Heart left ventricle (tissue), 16 donors: Measurements from ENCODE around the gene AKAP13. TPM values are rescaled to one million over a fixed set of nuclear protein-coding genes. Genes with fewer than 3 reads are reported as not detected.

Experiments
- ATAC-seq, 4 donors: fragments of 200-7000 bp; cut with Tn5 transposase; one replicate each; pipeline ENCODE4 v1.9.1; 2020 to 2022; ENCODE audit warnings: moderate library complexity in 4 of 4, mild to moderate bottlenecking in 3 of 4, moderate number of reproducible peaks in 1 of 4
- DNase-seq, 5 donors: peaks; one replicate each; pipeline ENCODE4 v3.0.0-alpha.2; 2020
- H3K27ac ChIP-seq, 12 donors: fragments of 200-600 bp; sonication (generic) in 4 of 12; one replicate each; pipeline versions ENCODE4 v1.5.0 to v1.8.0; 2016 to 2022; ENCODE audit warnings: mild to moderate bottlenecking in 2 of 12
- H3K27me3 ChIP-seq, 9 donors: fragments of 200-600 bp; sonication (generic) in 2 of 9; one replicate each; pipeline versions ENCODE4 v1.5.1 to v1.8.0; 2016 to 2022; ENCODE audit warnings: mild to moderate bottlenecking in 3 of 9
- H3K36me3 ChIP-seq, 9 donors: fragments of 200-600 bp; sonication (generic) in 2 of 9; one replicate each; pipeline versions ENCODE4 v1.5.0 to v1.8.0; 2018 to 2022; ENCODE audit warnings: mild to moderate bottlenecking in 2 of 9
- H3K4me1 ChIP-seq, 12 donors: fragments of 200-600 bp; sonication (generic) in 4 of 12; one replicate each; pipeline versions ENCODE4 v1.5.0 to v1.8.0; 2016 to 2022; ENCODE audit warnings: mild to moderate bottlenecking in 3 of 12
- H3K4me3 ChIP-seq, 12 donors: fragments of 200-600 bp; sonication (generic) in 4 of 12; one replicate each; pipeline versions ENCODE4 v1.5.0 to v1.8.0; 2017 to 2022; ENCODE audit warnings: mild to moderate bottlenecking in 9 of 12, moderate library complexity in 4 of 12
- H3K9me3 ChIP-seq, 12 donors: fragments of 200-600 bp; sonication (generic) in 4 of 12; one replicate each; pipeline versions ENCODE4 v1.5.0 to v1.8.0; 2016 to 2022; ENCODE audit warnings: mild to moderate bottlenecking in 1 of 12
- CTCF ChIP-seq, 12 donors: fragments of 200-600 bp; sonication (generic) in 4 of 12; IDR thresholded peaks; one replicate each; pipeline versions ENCODE4 v1.5.0 to v1.8.0; 2018 to 2022; ENCODE audit warnings: antibody characterized with exemption in 12 of 12, mild to moderate bottlenecking in 5 of 12
- POLR2A ChIP-seq, 2 donors: fragments of 450-650 bp; IDR thresholded peaks; one replicate each; pipeline ENCODE4 v1.6.1; 2017; ENCODE audit warnings: antibody characterized with exemption in 2 of 2, mild to moderate bottlenecking in 2 of 2, moderate library complexity in 2 of 2
- WGBS, 4 donors: extraction: QIAGEN DNeasy Blood & Tissue Kit in 2 of 4; methylation state at CpG; one replicate each; pipeline versions ENCODE4 v1.1.5 to v1.1.7; 2013 to 2018; 5-methylcytosine and 5-hydroxymethylcytosine counted together
- intact Hi-C, 10 donors: fragments of 100-400 bp; cut with DNase I; formaldehyde crosslinking; loops; one replicate each; pipeline versions ENCODE4 v1.11.1 to v1.14.2; 2022
- polyA plus RNA-seq, 2 donors: library from polyadenylated mRNA; stranded (reverse); fragments of 200-250 nt; gene quantifications; one replicate each; pipeline ENCODE4 v1.2.3, GENCODE V29; 2013
- total RNA-seq, 9 donors: library from RNA; depleted of rRNA in 2 of 9; stranded (reverse); fragments of >200 nt in 2 of 9; fragmentation: NEBNext Ultra II Directional in 3 of 9; extraction: Animal tissue kit (Norgen Biotek cat#: 25700) in 3 of 9; gene quantifications; one replicate each; pipeline versions ENCODE4 v1.1.0 to v1.2.4, GENCODE V29; 2016 to 2023
- donor health status: ischemic (EF 13 %, LVEDD 7.1; RV severe dilation, severe dysfunction).
- donor health status: healthy with polysubstance abuse.
- donor health status: DM: no; HTN: yes; CAD: no.
- donor health status: DM: no; HTN: no; CAD: no.
- donor health status: ischemic (EF 25% LVEDD 6.9; RV normal size, moderate dysfunction).
- donor health status: ischemic (EF 25% LVEDD 5.7; RV mildly dilated, moderate dysfunction).
- donor health status: healthy.
- donor health status: DM: yes; HTN: yes; CAD: no.
- donor health status: ischemic (EF 35%, LVEDD 5.7; RV mildly dilated, moderate dysfunction).
- donor health status: nonischemic (EF 11% LVEDD 7.7; RV severe dilation, severe dysfunction).
- donor health status: DM: yes; HTN: yes; CAD: no.
- donor health status: PGD.
- donor health status: ischemic (EF 29% LVEDD 5.4; RV normal size, mild dysfunction).
- donor health status: nonischemic (EF 23%, LVEDD 6.1; RV moderate dilation, normal function).

Gene AKAP13
- total and polyA plus RNA-seq, 11 donors = 124 to 598 (median 340) TPM

GRCh38 chr15:85379403-85380131 lies 836 bp upstream of the AKAP13 start:
- no peaks in the 10 kb centered on the region for H3K27me3 ChIP-seq
- peaks cover 0 to 21% (median 0%) of the 10 kb centered on the region in 9 donors for H3K36me3 ChIP-seq
- TF ChIP-seq CTCF (IDR thresholded peaks at IDR 0.05) = no peak
- TF ChIP-seq POLR2A (IDR thresholded peaks at IDR 0.05) = no peak
- intact Hi-C loops = loop anchor here in 9 of 10 donors (2.0 to 10.0 kb wide), 10 partner anchors 42 to 125 kb away; no protein-coding TSS in a partner anchor
- no peak for ATAC-seq
- H3K4me3 ChIP-seq = peak overlapping the region; percentile 12 to 98 (median 90)
- no peaks in the 10 kb centered on the region for H3K9me3 ChIP-seq
- 11 to 15% (median 12%) methylated on average over 19 of the region's 19 CpGs for WGBS, 4 donors
- DNase-seq = no peak
- peaks cover 0 to 42% (median 19%) of the 10 kb centered on the region in 12 donors for H3K4me1 ChIP-seq
- H3K27ac ChIP-seq = peak overlapping the region in 11 of 12 donors; percentile 55 to 98 (median 94)

- peak in 4 of 5 donors; percentile 52 to 82 (median 66) for DNase-seq
- intact Hi-C loops = loop anchor here in 8 of 10 donors (2.0 to 10.0 kb wide), 9 partner anchors 41 to 124 kb away; no protein-coding TSS in a partner anchor
- peaks cover 0 to 42% (median 29%) of the 10 kb centered on the region in 12 donors for H3K4me1 ChIP-seq
Measured at GRCh38 chr15:85380812-85381642, 624 bp downstream of the AKAP13 start.

GRCh38 chr15:85381850-85382751 lies 1.7 kb downstream of the AKAP13 start:
- DNase-seq = no peak

More at GRCh38 chr15:85380812-85381642, 624 bp downstream of the AKAP13 start:
- Histone ChIP-seq H3K27ac (peak overlapping the region; percentile 77 to 98 (median 94)), H3K36me3 (peaks cover 0 to 14% (median 0%) of the 10 kb centered on the region in 9 donors), H3K4me3 (peak overlapping the region; percentile 73 to 98 (median 90)), H3K9me3 (no peaks in the 10 kb centered on the region), H3K27me3 (no peaks in the 10 kb centered on the region)
- TF ChIP-seq CTCF (IDR thresholded peaks at IDR 0.05) (no peak), POLR2A (IDR thresholded peaks at IDR 0.05) (no peak)
- peak; percentile 4 to 64 (median 48) for ATAC-seq
- WGBS, 4 donors = 0 to 1% (median 0%) methylated on average over 25 to 89 of the region's 89 CpGs

More at GRCh38 chr15:85381850-85382751, 1.7 kb downstream of the AKAP13 start:
- Histone ChIP-seq H3K36me3 (peaks cover 0 to 12% (median 0%) of the 10 kb centered on the region in 9 donors), H3K27me3 (no peaks in the 10 kb centered on the region), H3K27ac (peak overlapping the region; percentile 77 to 98 (median 94)), H3K4me1 (peaks cover 0 to 46% (median 30%) of the 10 kb centered on the region in 12 donors), H3K4me3 (peak overlapping the region; percentile 73 to 98 (median 90)), H3K9me3 (no peaks in the 10 kb centered on the region)
- no peak for ATAC-seq
- intact Hi-C loops = loop anchor here in 8 of 10 donors (2.0 to 10.0 kb wide), 9 partner anchors 40 to 123 kb away; no protein-coding TSS in a partner anchor
- 33 to 45% (median 38%) methylated on average over 10 of the region's 10 CpGs for WGBS, 4 donors
- TF ChIP-seq CTCF (IDR thresholded peaks at IDR 0.05) = no peak
- no peak for TF ChIP-seq POLR2A (IDR thresholded peaks at IDR 0.05)
